Measurements from ENCODE around the gene ANGPT4. TPM values are rescaled to one million over a fixed set of nuclear protein-coding genes. Genes with fewer than 3 reads are reported as not detected.

The ANGPT4 gene
- total RNA-seq, 1 experiment from 2014 or later, result not detected

DNA sequence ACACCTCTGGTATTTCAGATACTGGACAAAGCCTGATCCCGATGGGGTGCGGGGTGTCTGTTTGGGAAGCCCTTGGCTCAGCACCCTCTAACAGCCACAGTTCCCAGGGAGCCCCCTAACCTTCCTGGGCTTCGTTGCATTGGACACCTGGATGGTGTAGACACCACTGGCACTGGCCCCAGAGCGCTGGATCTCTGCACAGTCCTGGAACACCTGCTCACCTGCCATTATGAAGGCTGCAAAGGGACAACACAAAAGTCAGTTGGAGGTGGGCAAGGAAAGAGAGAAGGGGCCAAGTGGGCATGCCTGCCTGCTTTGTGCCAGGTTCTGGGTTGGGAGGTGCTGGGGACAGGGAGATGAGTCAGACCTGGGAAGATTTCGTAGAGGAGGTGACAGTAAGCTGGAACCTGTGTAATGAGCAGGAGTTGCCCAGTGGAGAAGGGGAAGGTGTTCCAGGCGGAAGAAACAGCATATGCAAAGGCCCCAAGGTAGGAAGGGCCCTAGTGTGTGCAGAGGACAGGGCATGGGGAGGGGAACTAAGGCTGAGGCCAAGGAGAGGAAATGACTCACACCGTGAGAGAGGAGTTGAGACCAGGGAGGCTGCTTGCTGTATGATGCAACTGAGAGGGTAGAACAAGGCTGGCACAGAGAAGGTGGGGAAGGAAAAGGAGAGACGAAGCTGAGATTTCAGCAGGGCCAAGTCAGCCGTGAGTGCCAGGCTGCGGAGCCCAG lies 34.9 kb downstream of the ANGPT4 start:
- Histone ChIP-seq H3K27ac (peak overlapping the region; percentile 85), H3K36me3 (ENCODE audit: low read depth) (no peaks in the 10 kb centered on the region), H4K20me1 (ENCODE audit: insufficient read depth) (no peaks in the 10 kb centered on the region), H3K4me3 (peak overlapping the region; percentile 48; the same call in 1 of the 2 replicates), H3K4me1 (replicated peaks; ENCODE audit: insufficient read depth) (peaks cover 33% of the 10 kb centered on the region), H3F3A (ENCODE audit: insufficient read depth, low read depth) (0 out of 2 replicates have a peak, but pooled peaks cover 9% of the 10 kb centered on the region), H3K27me3 (ENCODE audit: insufficient read depth, low read depth) (no peaks in the 10 kb centered on the region), H3K79me2 (ENCODE audit: low read depth) (no peaks in the 10 kb centered on the region), H3K4me2 (peak overlapping the region; percentile 72), H2AFZ (no peak overlapping the region), H3K9me2 (ENCODE audit: insufficient read depth) (no peaks in the 10 kb centered on the region), H3K9me3 (ENCODE audit: insufficient read depth, low read depth) (no peaks in the 10 kb centered on the region)
- POLR2A ChIA-PET (ENCODE audit: unreplicated experiment), result no interaction called here
- CTCF ChIA-PET, result no interaction called here
- BruUV-seq (replicated peaks), result no TSS peak
- TF ChIP-seq, protein P1, sequence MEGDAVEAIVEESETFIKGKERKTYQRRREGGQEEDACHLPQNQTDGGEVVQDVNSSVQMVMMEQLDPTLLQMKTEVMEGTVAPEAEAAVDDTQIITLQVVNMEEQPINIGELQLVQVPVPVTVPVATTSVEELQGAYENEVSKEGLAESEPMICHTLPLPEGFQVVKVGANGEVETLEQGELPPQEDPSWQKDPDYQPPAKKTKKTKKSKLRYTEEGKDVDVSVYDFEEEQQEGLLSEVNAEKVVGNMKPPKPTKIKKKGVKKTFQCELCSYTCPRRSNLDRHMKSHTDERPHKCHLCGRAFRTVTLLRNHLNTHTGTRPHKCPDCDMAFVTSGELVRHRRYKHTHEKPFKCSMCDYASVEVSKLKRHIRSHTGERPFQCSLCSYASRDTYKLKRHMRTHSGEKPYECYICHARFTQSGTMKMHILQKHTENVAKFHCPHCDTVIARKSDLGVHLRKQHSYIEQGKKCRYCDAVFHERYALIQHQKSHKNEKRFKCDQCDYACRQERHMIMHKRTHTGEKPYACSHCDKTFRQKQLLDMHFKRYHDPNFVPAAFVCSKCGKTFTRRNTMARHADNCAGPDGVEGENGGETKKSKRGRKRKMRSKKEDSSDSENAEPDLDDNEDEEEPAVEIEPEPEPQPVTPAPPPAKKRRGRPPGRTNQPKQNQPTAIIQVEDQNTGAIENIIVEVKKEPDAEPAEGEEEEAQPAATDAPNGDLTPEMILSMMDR (conservative IDR thresholded peaks at IDR 0.05), result no peak
- no peak for TF ChIP-seq EZH2 (IDR thresholded peaks at IDR 0.05; ENCODE audit: low read depth)
- intact Hi-C loops (cut with micrococcal nuclease; ENCODE audit: unreplicated experiment), result no loop called here
- peak; percentile 49 to 83 for DNase-seq

GRCh38 chr20:879626-880025 lies 36.5 kb downstream of the ANGPT4 start:
- TF ChIP-seq, protein P1 (conservative IDR thresholded peaks at IDR 0.05), result no peak
- TF ChIP-seq EZH2 (IDR thresholded peaks at IDR 0.05; ENCODE audit: low read depth), result no peak
- Histone ChIP-seq H4K20me1 (ENCODE audit: insufficient read depth) (no peaks in the 10 kb centered on the region), H3K27me3 (ENCODE audit: insufficient read depth, low read depth) (no peaks in the 10 kb centered on the region), H3K9me2 (ENCODE audit: insufficient read depth) (no peaks in the 10 kb centered on the region), H3K4me1 (replicated peaks; ENCODE audit: insufficient read depth) (peaks cover 33% of the 10 kb centered on the region), H3F3A (ENCODE audit: insufficient read depth, low read depth) (0 out of 2 replicates have a peak, but pooled peaks cover 9% of the 10 kb centered on the region), H3K4me2 (peak overlapping the region; percentile 13; the same call in 1 of the 2 replicates), H3K27ac (peak overlapping the region; percentile 26; the same call in 1 of the 2 replicates), H3K79me2 (ENCODE audit: low read depth) (no peaks in the 10 kb centered on the region), H3K9me3 (ENCODE audit: insufficient read depth, low read depth) (no peaks in the 10 kb centered on the region), H3K4me3 (no peak overlapping the region), H3K36me3 (ENCODE audit: low read depth) (no peaks in the 10 kb centered on the region), H2AFZ (no peak overlapping the region)
- intact Hi-C loops (cut with micrococcal nuclease; ENCODE audit: unreplicated experiment), result no loop called here
- ChIA-PET CTCF (no interaction called here), POLR2A (ENCODE audit: unreplicated experiment) (no interaction called here)
- DNase-seq, result no peak
- no TSS peak for BruUV-seq (replicated peaks)

DNA sequence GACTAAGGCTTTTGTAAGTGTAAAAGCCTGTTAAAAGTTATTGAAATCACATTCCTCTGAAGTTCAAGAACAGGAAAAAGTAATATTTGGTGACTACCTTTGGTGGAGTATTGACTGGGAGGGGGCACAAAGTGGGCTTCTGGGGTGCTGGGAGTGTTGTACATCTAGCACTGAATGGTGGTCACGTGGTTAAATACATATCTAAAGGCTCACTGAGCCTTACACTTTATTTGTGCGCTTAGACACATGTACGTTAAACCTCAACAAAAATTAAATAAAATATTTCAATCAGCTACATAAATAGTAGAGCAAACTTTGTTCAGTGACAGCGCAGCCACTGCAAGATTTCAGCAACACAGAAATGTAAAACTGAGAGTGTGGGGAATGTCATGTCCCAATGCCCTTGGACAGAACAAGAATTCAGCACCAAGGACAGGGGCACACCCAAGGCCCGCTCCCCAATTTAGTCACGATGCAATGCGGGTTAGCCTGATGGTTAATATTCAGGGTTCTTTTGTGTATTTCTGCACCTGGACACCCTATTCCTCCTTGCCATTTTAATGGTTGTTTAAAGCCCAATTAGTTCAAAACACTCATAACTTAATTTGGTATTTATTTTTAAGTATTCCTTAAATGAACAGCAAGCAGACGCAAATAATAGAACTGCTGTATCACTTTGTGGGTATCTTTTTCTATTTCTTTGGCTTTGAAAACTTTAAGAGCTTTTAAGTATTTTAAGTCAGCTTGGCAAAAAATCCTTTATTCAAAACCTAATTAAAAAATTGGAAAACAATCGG lies 37.4 kb downstream of the ANGPT4 start:
- H3F3A ChIP-seq (ENCODE audit: insufficient read depth, low read depth), result 0 out of 2 replicates have a peak, but pooled peaks cover 9% of the 10 kb centered on the region
- intact Hi-C loops (cut with micrococcal nuclease; ENCODE audit: unreplicated experiment), result no loop called here
- H3K4me1 ChIP-seq (replicated peaks; ENCODE audit: insufficient read depth), result peaks cover 33% of the 10 kb centered on the region
- H3K27ac ChIP-seq, result no peak overlapping the region
- no peaks in the 10 kb centered on the region for H3K9me3 ChIP-seq (ENCODE audit: insufficient read depth, low read depth)
- H3K4me2 ChIP-seq, result no peak overlapping the region
- H3K9me2 ChIP-seq (ENCODE audit: insufficient read depth), result no peaks in the 10 kb centered on the region
- no peaks in the 10 kb centered on the region for H4K20me1 ChIP-seq (ENCODE audit: insufficient read depth)
- POLR2A ChIA-PET (ENCODE audit: unreplicated experiment), result no interaction called here
- no peak for DNase-seq
- H3K79me2 ChIP-seq (ENCODE audit: low read depth), result no peaks in the 10 kb centered on the region
- TF ChIP-seq EZH2 (IDR thresholded peaks at IDR 0.05; ENCODE audit: low read depth), result no peak
- TF ChIP-seq, protein P1 (conservative IDR thresholded peaks at IDR 0.05), result no peak
- CTCF ChIA-PET, result no interaction called here
- no peak overlapping the region for H2AFZ ChIP-seq
- no peak overlapping the region for H3K4me3 ChIP-seq
- no peaks in the 10 kb centered on the region for H3K27me3 ChIP-seq (ENCODE audit: insufficient read depth, low read depth)
- no peaks in the 10 kb centered on the region for H3K36me3 ChIP-seq (ENCODE audit: low read depth)
- no TSS peak for BruUV-seq (replicated peaks)
